ENCODE measurements around the gene COX6B1.

Gene COX6B1

DNA sequence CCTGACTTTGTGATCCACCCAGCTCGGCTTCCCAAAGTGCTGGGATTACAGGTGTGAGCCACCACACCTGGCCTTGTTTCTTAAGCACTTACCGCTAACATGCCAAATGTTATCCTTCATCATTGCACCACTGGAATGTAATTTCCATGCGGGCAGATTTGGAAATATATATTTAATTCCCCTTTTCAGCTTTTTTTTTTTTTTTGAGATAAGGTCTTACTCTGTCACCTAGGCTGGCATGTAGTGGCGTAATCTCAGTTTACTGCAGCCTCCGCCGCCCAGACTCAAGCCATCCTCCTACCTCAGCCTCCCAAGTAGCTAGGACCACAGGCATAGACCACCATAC is 13.8 kb downstream of the COX6B1 start:
- no peak overlapping the region for H3K9ac ChIP-seq (ENCODE audit: low read depth, low read length, poor library complexity, severe bottlenecking)
- H3F3A ChIP-seq (ENCODE audit: low read depth): no peaks in the 10 kb centered on the region
- peaks cover 8% of the 10 kb centered on the region; the same call in 1 of the 2 replicates for H3K36me3 ChIP-seq (ENCODE audit: insufficient read depth, low read length)
- H3K4me2 ChIP-seq (ENCODE audit: low read depth, low read length, poor library complexity, severe bottlenecking): no peak overlapping the region
- H3K9me3 ChIP-seq (ENCODE audit: insufficient read depth, low read depth, low read length): no peaks in the 10 kb centered on the region
- no peaks in the 10 kb centered on the region for H3K27me3 ChIP-seq (ENCODE audit: insufficient read depth, low read length, poor library complexity, severe bottlenecking)
- H3K9me2 ChIP-seq (replicated peaks; ENCODE audit: low read depth, low read length): no peaks in the 10 kb centered on the region
- TF ChIP-seq, protein P1, sequence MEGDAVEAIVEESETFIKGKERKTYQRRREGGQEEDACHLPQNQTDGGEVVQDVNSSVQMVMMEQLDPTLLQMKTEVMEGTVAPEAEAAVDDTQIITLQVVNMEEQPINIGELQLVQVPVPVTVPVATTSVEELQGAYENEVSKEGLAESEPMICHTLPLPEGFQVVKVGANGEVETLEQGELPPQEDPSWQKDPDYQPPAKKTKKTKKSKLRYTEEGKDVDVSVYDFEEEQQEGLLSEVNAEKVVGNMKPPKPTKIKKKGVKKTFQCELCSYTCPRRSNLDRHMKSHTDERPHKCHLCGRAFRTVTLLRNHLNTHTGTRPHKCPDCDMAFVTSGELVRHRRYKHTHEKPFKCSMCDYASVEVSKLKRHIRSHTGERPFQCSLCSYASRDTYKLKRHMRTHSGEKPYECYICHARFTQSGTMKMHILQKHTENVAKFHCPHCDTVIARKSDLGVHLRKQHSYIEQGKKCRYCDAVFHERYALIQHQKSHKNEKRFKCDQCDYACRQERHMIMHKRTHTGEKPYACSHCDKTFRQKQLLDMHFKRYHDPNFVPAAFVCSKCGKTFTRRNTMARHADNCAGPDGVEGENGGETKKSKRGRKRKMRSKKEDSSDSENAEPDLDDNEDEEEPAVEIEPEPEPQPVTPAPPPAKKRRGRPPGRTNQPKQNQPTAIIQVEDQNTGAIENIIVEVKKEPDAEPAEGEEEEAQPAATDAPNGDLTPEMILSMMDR (conservative IDR thresholded peaks at IDR 0.05; ENCODE audit: low read length): no peak
- TF ChIP-seq EZH2phosphoT487 (IDR thresholded peaks at IDR 0.05; ENCODE audit: borderline replicate concordance): no peak
- no peak overlapping the region for H3K4me3 ChIP-seq (ENCODE audit: low read length, poor library complexity, severe bottlenecking)
- no peaks in the 10 kb centered on the region for H4K20me1 ChIP-seq (ENCODE audit: insufficient read depth, low read length, poor library complexity, severe bottlenecking)
- no peaks in the 10 kb centered on the region for H3K79me2 ChIP-seq (ENCODE audit: insufficient read depth, low read length)
- no peaks in the 10 kb centered on the region for H3K4me1 ChIP-seq (ENCODE audit: insufficient read depth, low read length, poor library complexity, severe bottlenecking)
- no peak overlapping the region for H2AFZ ChIP-seq (ENCODE audit: low read length)

DNA sequence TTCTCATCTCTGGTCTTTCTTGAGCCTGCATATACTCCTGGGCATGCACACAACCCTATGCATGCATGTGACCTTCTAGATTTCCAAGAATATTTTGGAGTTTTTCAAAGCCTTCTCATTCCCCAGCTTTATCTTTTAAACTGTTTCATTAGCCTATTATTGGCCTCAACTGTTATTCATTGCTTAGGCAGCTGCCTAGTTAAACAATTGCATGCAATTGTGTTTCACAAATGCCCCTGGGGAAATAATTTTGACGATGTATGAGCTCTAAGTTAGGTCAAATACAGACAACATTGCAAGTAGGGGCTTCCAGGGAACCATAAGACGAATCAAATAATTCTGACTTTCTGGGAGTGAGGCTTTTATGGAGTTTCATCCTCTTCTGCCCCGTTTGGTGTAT is 15.9 kb downstream of the COX6B1 start:
- no peaks in the 10 kb centered on the region for H3K9me2 ChIP-seq (replicated peaks; ENCODE audit: low read depth, low read length)
- H4K20me1 ChIP-seq (ENCODE audit: insufficient read depth, low read length, poor library complexity, severe bottlenecking): no peaks in the 10 kb centered on the region
- H3K9ac ChIP-seq (ENCODE audit: low read depth, low read length, poor library complexity, severe bottlenecking): no peak overlapping the region
- no peak overlapping the region for H2AFZ ChIP-seq (ENCODE audit: low read length)
- no peaks in the 10 kb centered on the region for H3K9me3 ChIP-seq (ENCODE audit: insufficient read depth, low read depth, low read length)
- H3K36me3 ChIP-seq (ENCODE audit: insufficient read depth, low read length): no peaks in the 10 kb centered on the region
- no peaks in the 10 kb centered on the region for H3F3A ChIP-seq (ENCODE audit: low read depth)
- no peaks in the 10 kb centered on the region for H3K79me2 ChIP-seq (ENCODE audit: insufficient read depth, low read length)
- no peak overlapping the region for H3K4me2 ChIP-seq (ENCODE audit: low read depth, low read length, poor library complexity, severe bottlenecking)
- no peaks in the 10 kb centered on the region for H3K27me3 ChIP-seq (ENCODE audit: insufficient read depth, low read length, poor library complexity, severe bottlenecking)
- no peak for TF ChIP-seq EZH2phosphoT487 (IDR thresholded peaks at IDR 0.05; ENCODE audit: borderline replicate concordance)
- TF ChIP-seq, protein P1 (conservative IDR thresholded peaks at IDR 0.05; ENCODE audit: low read length): no peak
- H3K4me1 ChIP-seq (ENCODE audit: insufficient read depth, low read length, poor library complexity, severe bottlenecking): no peaks in the 10 kb centered on the region
- H3K4me3 ChIP-seq (ENCODE audit: low read length, poor library complexity, severe bottlenecking): no peak overlapping the region

DNA sequence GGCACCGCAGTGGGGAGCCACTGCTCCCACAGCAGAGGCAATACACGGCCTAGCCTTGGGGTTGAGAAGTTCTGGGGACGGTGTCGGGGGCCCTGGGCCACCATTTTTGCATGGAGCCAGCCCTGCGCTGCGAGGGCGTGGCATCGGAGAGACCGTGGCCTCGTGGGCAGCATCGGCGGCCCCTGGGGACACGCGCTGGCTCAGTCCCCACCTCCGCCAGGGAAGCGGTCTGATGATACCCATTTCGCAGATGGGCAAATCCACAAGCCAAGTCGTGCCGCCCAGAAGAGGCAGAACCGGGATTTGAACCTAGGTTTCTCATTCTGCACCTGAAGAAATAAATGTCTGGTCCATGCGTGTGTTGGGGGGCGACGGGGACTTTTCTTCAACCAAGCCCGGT is 17.0 kb downstream of the COX6B1 start:
- H3F3A ChIP-seq (ENCODE audit: low read depth): no peaks in the 10 kb centered on the region
- H3K79me2 ChIP-seq (ENCODE audit: insufficient read depth, low read length): no peaks in the 10 kb centered on the region
- no peaks in the 10 kb centered on the region for H3K27me3 ChIP-seq (ENCODE audit: insufficient read depth, low read length, poor library complexity, severe bottlenecking)
- no peaks in the 10 kb centered on the region for H3K9me3 ChIP-seq (ENCODE audit: insufficient read depth, low read depth, low read length)
- H4K20me1 ChIP-seq (ENCODE audit: insufficient read depth, low read length, poor library complexity, severe bottlenecking): no peaks in the 10 kb centered on the region
- H2AFZ ChIP-seq (ENCODE audit: low read length): no peak overlapping the region
- no peaks in the 10 kb centered on the region for H3K9me2 ChIP-seq (replicated peaks; ENCODE audit: low read depth, low read length)
- no peak overlapping the region for H3K4me2 ChIP-seq (ENCODE audit: low read depth, low read length, poor library complexity, severe bottlenecking)
- H3K4me1 ChIP-seq (ENCODE audit: insufficient read depth, low read length, poor library complexity, severe bottlenecking): no peaks in the 10 kb centered on the region
- no peaks in the 10 kb centered on the region for H3K36me3 ChIP-seq (ENCODE audit: insufficient read depth, low read length)
- no peak overlapping the region for H3K9ac ChIP-seq (ENCODE audit: low read depth, low read length, poor library complexity, severe bottlenecking)
- H3K4me3 ChIP-seq (ENCODE audit: low read length, poor library complexity, severe bottlenecking): no peak overlapping the region
- no peak for TF ChIP-seq EZH2phosphoT487 (IDR thresholded peaks at IDR 0.05; ENCODE audit: borderline replicate concordance)
- TF ChIP-seq, protein P1 (conservative IDR thresholded peaks at IDR 0.05; ENCODE audit: low read length): no peak
